ENCODE results near the gene ANKS1A. TPM values are rescaled to one million over a fixed set of nuclear protein-coding genes. Genes with fewer than 3 reads are reported as not detected.

ANKS1A gene
- total RNA-seq, 1 experiment from 2014 or later: 14.4 TPM

GRCh38 chr6:34990971-34991560 is 102.0 kb downstream of the ANKS1A start:
- CTCF ChIA-PET: interaction anchor here (0.6 to 0.9 kb wide), 2 partner anchors 149 to 216 kb away, joined by 3 to 4 read pairs; no protein-coding TSS in a partner anchor
- DNase-seq (ENCODE audit: low read depth, low spot score): no peak
- Histone ChIP-seq H3K4me3 (ENCODE audit: low read depth in 2 of 2, low read length in 2 of 2) (no peak overlapping the region), H3K36me3 (ENCODE audit: control insufficient read depth, insufficient read depth, low read length) (peaks cover 5% of the 10 kb centered on the region), H3K4me1 (ENCODE audit: control insufficient read depth, insufficient read depth, low read length) (no peaks in the 10 kb centered on the region), H3K9me3 (ENCODE audit: control insufficient read depth, insufficient read depth, low read depth, low read length) (no peaks in the 10 kb centered on the region), H3K27ac (ENCODE audit: low read length) (no peak overlapping the region), H3K27me3 (ENCODE audit: control insufficient read depth, insufficient read depth, low read length) (no peaks in the 10 kb centered on the region)
- in situ Hi-C loops (cut with HindIII; ENCODE audit: low pct_unique_long_range_greater_than_20kb, low sequenced_read_pairs): no loop called here
- TF ChIP-seq REST (IDR thresholded peaks at IDR 0.05; ENCODE audit: insufficient read depth in 1 of 2, low read depth in 2 of 2, low read length in 1 of 2) (no peak), TCF7L2 (IDR thresholded peaks at IDR 0.05; ENCODE audit: low read depth, low read length) (no peak), SIN3A (IDR thresholded peaks at IDR 0.05; ENCODE audit: borderline replicate concordance, insufficient read depth, low read depth, low read length) (no peak), POLR2AphosphoS5 (IDR thresholded peaks at IDR 0.05; ENCODE audit: low read depth, low read length) (no peak), CTCF (IDR thresholded peaks at IDR 0.05) (no peak)
- POLR2A ChIA-PET: interaction anchor here (0.6 kb wide), 1 partner anchor 106 kb away, joined by 4 read pairs; no protein-coding TSS in a partner anchor
- intact Hi-C loops (cut with micrococcal nuclease; ENCODE audit: unreplicated experiment): no loop called here
- no peak for ATAC-seq
- BruUV-seq (replicated peaks): no TSS peak

GRCh38 chr6:34992376-34992775 is 103.3 kb downstream of the ANKS1A start:
- Histone ChIP-seq H3K27ac (ENCODE audit: low read length) (no peak overlapping the region), H3K36me3 (ENCODE audit: control insufficient read depth, insufficient read depth, low read length) (peaks cover 5% of the 10 kb centered on the region), H3K4me1 (ENCODE audit: control insufficient read depth, insufficient read depth, low read length) (no peaks in the 10 kb centered on the region), H3K4me3 (ENCODE audit: low read depth in 2 of 2, low read length in 2 of 2) (no peak overlapping the region), H3K27me3 (ENCODE audit: control insufficient read depth, insufficient read depth, low read length) (no peaks in the 10 kb centered on the region), H3K9me3 (ENCODE audit: control insufficient read depth, insufficient read depth, low read depth, low read length) (no peaks in the 10 kb centered on the region)
- intact Hi-C loops (cut with micrococcal nuclease; ENCODE audit: unreplicated experiment) (no loop called here), in situ Hi-C loops (cut with HindIII; ENCODE audit: low pct_unique_long_range_greater_than_20kb, low sequenced_read_pairs) (no loop called here)
- ChIA-PET POLR2A (no interaction called here), CTCF (no interaction called here)
- TF ChIP-seq TCF7L2 (IDR thresholded peaks at IDR 0.05; ENCODE audit: low read depth, low read length) (no peak), POLR2AphosphoS5 (IDR thresholded peaks at IDR 0.05; ENCODE audit: low read depth, low read length) (no peak), REST (IDR thresholded peaks at IDR 0.05; ENCODE audit: insufficient read depth in 1 of 2, low read depth in 2 of 2, low read length in 1 of 2) (no peak), CTCF (IDR thresholded peaks at IDR 0.05) (no peak), SIN3A (IDR thresholded peaks at IDR 0.05; ENCODE audit: borderline replicate concordance, insufficient read depth, low read depth, low read length) (no peak)
- DNase-seq (ENCODE audit: low read depth, low spot score): no peak
- no TSS peak for BruUV-seq (replicated peaks)
- ATAC-seq: no peak
